Ecto neural progenitor cell (in vitro differentiated cells): ENCODE data around the gene TOMM34.

Source experiments
- DNase-seq: peaks from one replicate; pipeline ENCODE4 v3.0.0-alpha.2; 2018; ENCODE audit warnings: low spot score

The TOMM34 gene, protein sequence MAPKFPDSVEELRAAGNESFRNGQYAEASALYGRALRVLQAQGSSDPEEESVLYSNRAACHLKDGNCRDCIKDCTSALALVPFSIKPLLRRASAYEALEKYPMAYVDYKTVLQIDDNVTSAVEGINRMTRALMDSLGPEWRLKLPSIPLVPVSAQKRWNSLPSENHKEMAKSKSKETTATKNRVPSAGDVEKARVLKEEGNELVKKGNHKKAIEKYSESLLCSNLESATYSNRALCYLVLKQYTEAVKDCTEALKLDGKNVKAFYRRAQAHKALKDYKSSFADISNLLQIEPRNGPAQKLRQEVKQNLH

DNA sequence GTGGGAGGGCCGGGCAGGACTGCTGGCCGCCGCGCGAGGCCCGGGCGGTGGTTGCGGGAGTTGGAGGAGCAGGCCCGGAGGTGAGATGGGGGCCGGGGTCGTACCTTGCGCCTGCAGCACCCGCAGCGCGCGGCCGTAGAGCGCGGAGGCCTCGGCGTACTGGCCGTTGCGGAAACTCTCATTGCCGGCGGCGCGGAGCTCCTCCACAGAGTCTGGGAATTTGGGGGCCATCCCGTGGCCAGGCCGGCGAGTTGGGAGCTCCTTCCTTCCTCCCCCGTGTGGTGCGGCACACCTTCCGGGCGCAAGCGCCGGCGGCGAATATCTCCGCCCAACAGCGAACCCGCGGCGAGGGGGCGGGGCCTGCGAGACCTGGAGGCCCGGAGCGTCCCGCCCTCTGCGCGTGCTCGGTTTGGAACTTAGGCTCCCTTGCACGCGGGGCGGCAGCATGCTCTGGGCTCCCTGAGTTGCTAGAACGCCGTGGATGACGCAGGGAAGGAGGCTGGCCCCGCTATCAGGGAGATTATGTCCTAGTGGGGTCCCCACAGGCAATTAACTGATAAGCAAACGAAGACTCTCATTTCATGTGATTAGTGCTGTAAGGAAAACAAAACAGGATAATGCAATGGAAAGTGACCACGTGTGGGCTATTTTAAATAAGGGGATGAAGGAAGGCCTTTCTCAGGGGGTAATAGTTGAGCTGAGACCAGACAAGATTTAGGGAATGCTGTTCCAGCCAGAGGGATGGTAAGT lies at the start of gene TOMM34:
TSS of gene TOMM34 (minus strand) at position 295 of the 750 bp plus-strand sequence. CDS start at position 231, 64 bp downstream.
- peak; percentile 93 for DNase-seq

DNA sequence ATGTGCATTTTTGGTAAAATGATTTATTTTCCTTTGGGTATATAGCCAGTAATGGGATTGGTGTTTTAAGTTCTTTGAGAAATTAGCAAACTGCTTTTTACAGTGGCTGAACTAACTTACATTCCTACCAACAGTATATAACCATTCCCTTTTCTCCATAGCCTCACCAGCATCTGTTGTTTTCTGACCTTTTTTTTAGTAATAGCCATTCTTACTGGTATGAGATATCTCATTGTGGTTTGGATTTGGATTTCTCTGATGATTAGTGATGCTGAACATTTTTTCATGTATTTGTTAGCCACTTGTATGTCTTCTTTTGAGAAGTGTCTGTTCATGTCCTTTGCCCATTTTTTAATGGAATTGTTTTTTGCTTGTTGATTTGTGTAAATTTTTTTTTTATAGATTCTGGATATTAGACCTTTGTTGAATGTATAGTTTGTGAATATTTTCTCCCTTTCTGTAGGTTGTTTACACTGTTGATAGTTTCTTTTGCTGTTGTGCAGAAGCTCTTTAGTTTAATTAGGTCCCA lies 48.4 kb upstream of the TOMM34 start:
- DNase-seq, result no peak

DNA sequence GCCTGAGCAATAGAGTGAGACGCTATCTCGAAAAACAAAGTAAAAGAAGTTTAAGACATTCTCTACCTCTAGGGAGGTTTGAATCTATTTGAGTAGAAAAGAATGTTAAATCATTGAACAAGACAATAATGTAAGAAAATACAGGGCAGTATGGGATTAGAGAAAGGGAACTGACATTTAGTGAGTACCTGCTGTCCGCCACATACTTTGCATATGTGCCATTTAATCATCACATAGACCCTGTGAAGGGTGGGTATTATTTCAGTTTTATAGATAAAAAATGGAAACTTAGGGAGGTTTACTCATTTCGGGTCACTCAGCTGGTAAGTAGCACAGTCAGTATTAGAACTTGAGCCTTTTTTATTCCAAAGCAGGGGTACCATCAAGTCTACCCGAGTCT lies 37.5 kb upstream of the TOMM34 start:
- DNase-seq, result no peak

DNA sequence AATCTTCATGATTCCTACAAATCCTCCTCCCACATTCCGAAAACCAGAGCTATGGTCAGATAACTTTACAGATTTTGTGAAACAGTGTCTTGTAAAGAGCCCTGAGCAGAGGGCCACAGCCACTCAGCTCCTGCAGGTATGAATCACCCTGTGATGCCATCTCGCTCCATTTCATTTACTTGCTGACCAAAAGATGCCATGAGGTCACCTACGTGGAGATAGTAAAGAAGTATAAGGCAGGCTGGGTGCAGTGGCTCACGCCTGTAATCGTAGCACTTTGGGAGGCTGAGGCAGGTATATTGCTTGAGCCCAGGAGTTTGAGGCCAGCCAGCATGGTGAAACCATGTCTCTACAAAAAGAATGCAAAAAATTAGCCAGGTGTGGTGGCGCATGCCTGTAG lies 37.0 kb upstream of the TOMM34 start:
- no peak for DNase-seq

DNA sequence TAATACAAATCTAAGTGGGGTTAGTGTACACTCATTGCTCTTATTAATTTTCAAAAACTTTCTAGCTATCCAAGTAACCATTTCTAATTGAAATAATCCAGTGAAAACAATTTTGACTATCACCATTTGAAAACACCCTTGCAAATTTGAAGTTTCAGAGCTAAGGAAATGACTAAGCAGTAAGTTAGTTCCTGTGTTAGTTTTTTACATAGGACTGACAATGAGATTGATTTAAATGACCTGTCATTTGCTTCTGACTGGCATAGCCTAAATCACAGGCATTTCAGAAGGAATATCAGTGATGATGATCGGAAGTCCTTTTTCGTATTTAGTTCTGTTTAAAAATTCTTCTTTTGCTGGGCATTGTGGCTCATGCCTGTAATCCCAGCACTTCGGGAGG lies 33.1 kb upstream of the TOMM34 start:
- no peak for DNase-seq

DNA sequence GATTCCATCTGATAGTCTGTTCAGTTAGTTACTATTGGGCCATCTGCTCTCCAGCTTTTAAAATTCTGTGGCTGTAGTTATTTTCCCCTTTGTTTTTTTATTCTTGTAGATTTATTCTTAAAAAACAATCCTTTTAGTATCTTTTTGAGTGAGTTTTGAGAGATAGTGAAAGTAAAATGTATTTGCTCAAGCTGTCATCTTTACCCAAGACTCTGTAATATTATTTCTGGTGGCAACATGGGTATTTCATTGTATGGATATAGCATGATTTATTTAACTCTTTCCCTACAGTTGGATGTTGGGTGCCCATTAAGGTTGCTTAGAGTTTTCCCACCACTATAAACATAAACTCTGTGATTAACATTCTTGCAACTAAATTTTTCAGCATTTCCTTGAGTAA lies 30.8 kb upstream of the TOMM34 start:
- DNase-seq, result no peak

DNA sequence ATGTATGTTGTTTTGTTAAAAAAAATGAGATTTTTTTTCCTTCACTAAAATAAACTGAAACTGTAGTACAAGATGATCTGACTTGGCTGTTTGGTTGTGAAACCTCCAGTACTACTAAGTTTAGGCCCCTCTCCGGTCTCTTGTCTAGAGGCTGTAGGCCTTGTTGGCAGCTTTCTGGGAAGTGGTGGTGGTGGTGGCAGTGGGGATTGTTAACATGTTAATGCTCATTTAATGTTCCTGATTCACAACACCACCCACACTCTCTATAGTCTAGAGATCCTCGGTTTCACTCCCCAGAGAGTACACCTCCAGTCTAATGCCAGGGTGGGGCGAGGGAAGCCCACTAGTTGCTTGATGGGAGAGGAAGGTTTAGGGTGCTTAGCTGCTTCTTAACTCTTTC lies 30.2 kb upstream of the TOMM34 start:
- no peak for DNase-seq

DNA sequence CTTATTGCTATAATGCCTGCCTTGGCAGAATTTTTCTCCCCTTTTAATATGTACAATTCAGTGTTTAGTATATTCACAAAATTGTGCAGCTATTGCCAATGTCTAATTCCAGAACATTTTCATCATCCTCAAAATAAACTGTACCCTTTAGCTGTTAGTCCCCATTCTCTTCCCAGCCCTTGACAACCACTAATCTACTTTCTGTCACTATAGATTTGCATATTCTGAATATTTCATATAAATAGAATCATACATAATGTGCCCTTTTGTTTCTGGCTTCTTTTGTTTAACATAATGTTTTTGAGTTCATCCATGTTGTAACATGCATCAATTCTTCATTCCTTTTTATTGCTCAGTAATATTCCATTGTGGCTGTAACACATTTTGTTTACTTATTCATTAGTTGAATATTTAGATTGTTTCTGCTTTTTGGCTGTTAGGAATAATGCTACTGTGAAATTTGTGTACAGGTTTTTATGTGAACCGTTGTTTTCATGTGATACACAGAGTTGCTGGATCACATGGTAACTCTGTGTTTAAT lies 28.5 kb upstream of the TOMM34 start:
- no peak for DNase-seq

DNA sequence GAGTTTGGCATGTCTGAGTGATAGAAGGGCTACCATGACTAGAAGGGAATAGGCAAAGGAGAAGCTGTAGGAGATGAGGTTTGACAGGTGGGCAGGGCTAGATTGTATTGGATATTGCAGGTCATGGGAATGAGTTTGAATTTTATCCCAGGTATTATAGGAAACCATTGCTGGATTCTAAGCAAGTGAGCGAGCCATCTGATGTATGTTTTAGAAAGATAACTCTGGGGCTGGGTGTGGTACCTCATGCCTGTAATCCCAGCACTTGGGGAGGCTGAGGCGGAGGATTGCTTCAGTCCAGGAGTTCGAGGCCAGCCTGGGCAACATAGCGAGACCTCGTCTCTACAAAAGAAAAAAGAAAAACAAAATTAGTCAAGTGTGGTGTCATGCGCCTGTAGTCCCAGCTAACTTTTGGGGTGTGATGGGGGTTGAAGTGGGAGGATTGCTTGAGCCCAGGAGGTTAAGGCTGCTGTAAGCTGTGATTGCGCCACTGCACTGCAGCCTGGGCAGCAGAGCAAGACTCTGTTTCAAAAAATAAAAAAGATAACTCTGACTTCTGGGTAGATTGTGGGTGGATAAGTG lies 23.0 kb upstream of the TOMM34 start:
- no peak for DNase-seq

DNA sequence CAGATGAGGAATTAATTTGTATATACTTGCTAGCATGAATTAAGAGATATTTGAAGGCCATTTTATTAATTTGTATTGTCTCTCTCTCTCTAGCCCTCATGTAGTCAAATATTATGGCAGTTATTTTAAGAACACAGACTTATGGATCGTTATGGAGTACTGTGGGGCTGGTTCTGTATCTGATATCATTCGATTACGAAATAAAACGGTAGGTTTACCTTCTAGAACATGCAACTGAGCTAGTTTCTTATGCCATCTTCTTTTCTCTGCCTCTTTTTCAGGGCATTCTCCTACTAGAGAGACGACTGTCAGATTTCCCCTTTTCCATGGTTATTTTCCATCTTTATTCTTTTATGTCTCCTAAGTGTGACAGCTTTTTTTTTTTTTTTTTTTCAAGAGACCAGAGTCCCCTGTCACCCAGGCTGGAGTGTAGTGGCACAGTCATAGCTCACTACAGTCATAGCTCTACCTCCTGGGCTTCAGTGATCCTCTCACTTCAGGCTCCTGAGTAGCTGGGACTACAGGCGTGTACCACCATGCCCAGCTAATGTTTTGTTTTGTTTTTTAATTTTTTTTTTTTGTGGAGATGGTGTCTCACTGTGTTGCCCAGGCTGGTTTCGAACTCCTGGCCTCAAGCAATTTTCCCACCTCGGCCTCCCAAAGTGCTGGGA lies 21.7 kb upstream of the TOMM34 start:
- no peak for DNase-seq

DNA sequence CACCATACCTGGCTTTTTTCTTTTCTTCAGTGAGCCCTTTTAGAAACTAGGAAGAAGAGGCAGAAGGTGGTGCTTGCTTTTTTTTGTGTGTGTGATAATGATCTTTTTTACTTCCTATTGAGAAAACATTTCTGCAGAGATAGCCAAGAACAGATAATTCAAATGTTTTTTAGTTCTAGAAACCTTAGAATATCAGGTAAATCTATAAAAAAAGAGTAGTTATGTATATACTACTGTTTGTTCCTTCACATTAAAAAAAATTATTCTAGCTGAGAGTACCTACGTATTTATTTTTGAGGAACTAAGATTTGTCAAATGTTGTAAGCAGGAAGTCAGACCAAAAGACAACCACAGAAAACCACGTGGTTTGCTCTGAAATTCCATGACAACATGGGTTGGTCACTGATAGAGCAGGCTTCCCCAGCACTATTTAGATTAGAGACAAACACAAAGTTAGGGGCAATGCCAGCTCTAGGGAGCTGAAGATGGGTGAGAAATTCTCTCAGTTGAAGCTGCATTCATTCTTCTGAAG lies 19.0 kb upstream of the TOMM34 start:
- no peak for DNase-seq

DNA sequence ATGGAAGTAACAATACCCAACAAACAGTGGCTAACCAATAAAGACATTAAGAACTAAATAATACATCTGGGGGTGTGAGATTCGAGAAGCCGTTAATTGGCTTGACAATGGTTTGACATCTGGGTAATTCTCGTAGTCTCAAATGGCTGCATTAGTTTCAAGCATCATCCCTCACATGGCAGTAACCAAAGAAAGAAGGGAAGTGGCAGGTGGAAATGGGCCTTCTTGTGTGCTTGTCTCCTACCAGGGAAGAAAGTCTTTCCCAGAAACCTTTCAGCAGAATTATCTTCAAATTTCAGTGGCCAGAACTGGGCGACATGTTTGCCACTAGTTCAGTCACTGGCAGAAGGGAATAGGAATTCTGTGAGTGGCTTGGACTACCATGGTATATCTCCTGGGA lies 16.5 kb upstream of the TOMM34 start:
- no peak for DNase-seq

DNA sequence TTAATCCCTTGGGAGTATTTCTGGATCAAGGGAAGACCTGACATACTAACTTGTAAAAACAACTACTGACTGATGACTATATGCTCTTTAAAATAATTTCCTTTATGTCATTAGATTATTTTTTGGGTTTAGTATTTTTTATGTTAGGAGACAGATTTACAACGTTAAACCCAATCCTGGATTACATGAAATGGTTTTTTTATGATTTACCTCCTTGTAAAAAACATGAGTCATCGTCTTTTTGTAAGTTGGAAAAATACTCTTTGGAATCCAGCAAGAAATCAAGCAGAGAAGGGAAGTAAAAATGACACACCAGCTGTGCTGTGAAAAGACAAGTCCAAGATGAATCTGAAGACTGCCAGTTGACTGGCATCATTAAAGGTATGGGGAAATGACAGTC lies 12.9 kb upstream of the TOMM34 start:
- no peak for DNase-seq

DNA sequence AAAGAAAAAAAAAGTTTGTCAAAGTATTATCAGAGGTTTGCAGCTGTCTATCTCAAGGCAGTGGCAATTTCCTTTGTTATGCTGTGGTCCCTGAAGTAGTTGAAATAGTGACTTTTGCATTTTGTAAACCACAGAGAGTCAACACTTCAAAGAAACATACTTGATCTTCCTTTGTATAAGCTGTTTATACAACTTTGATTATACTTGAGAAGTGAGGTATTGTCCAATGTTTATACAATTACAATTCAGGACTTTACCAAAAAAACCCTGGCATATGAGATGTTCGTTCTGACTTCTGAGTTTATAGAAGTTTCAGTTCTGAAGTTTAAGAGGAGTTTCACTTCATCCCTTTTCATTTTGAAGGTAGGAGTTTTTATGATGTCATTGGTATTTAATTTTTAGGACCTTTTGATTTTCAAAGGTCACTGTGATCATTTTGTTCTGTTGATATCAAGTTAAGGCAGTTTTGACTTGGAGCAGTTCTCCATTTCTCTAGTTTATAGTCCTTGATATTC lies 10.1 kb upstream of the TOMM34 start:
- DNase-seq, result no peak

DNA sequence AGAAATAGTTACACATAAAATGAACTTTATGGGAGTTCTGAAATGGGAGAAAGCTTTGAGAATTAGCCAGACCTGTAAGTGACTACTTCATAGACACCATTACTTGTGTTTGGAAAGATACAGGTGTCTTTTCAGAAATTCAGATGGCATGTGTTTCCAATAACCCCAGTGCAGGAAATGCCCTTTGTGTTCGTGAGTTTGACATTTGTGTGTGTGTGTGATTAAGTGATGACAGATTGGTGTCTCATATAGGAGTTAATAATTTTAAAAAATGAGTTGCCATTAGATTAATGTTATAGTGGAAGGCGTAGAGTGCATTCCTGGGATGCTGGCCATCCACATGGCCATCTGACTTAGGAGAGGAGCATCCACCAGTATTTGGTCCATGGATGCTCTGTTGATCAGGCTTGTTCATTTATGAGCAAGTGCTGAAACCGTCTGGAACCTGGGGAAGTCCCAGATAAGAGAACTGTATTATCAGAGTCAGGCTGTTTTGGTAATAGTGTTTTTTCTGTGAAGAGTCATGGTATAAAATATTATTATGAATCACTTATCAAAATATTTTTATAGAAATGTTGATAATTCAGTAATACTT lies 9.2 kb upstream of the TOMM34 start:
- no peak for DNase-seq

DNA sequence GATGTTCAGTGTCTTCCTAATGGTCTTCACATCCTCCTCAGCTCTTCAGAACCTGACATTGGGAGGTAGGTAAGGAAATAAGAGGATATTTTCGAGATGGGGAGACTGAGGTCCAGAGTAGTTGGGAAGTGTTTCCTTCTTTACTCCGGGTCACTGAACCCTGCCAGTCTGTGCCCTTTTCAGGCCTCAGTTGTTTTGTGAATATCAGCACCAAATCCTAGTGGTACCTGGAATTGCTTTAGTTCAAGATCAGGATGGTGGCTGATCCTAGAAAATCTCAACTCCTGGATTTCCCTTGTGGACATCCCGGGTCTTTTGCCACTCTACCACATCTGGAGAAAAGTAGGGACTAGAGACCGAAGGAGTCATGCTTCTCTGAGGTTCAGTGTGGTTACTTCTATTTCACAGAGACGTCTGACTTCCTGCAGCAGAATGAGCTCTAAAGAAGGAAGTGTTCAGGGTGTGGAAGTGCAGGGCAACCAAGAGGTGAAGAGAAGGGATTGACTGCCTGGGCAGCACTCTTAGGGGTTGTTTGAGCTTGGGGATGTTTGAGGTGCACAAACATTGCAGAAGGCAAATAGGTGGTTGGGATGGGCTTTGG lies 7.1 kb upstream of the TOMM34 start:
- no peak for DNase-seq

DNA sequence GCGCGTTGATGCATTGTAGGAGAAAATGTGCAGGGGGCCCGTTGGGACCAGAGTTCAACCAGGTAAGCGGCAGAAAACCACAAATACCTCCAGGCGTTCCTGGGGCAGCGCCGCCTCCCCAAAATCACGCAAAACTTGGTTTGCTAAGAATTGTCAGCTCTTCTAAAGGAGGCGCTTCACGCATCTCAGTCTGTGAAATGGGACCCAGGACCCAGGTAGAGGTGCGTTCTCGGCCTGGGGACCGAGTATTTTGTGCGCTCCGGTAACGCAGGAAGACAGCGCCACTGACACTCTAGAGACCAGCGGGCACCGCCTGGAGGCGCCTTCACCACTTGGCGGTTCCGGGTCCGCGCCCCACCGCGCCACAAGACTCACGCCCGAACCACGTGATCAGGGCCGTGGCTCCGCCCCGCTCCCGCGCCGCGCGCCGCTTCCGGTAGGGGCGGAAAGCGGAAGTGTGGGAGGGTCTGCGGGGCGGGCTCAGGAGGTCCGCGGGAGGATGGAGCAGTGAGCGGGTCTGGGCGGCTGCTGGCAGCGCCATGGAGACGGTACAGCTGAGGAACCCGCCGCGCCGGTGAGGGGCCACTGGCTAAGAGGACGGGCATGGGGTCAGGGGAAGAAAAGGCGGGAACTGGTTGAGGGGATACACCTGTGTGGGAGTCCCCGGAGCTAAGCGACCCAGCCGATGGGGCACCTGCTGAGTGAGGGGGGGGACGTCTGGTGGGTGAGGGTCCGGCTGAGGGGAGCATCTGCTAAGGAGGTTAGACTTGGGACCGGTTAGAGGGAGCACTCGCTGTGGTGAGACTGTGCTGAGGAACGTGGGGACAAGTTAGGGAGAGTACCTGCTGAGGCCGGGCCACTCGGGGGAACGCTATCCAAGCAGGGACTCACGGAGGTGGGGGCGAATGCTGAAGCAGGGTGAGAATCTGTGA lies 6.1 kb upstream of the TOMM34 start, which contains the start of gene STK4:
TSS of gene STK4 (plus strand) at position 483 of the 932 bp plus-strand sequence. CDS start at position 540, 57 bp downstream.
- peak; percentile 96 for DNase-seq

DNA sequence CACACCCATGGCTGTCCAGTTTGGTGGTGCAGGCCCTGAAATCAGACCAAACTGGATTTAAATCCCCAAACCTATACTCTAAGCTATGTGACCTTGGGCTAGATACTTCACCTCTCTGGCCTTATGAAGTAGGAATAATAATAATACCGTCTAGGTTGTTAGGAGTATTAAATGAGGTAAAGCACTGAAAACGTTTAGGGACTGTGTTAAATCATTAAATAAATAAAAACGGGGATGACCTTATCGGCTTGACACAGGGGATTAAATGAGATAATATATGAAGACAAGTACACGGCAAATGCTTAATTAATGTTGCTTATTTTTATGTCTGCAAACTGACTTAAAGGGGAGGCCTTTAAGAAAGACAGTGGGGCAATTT lies 5.4 kb upstream of the TOMM34 start:
- no peak for DNase-seq

DNA sequence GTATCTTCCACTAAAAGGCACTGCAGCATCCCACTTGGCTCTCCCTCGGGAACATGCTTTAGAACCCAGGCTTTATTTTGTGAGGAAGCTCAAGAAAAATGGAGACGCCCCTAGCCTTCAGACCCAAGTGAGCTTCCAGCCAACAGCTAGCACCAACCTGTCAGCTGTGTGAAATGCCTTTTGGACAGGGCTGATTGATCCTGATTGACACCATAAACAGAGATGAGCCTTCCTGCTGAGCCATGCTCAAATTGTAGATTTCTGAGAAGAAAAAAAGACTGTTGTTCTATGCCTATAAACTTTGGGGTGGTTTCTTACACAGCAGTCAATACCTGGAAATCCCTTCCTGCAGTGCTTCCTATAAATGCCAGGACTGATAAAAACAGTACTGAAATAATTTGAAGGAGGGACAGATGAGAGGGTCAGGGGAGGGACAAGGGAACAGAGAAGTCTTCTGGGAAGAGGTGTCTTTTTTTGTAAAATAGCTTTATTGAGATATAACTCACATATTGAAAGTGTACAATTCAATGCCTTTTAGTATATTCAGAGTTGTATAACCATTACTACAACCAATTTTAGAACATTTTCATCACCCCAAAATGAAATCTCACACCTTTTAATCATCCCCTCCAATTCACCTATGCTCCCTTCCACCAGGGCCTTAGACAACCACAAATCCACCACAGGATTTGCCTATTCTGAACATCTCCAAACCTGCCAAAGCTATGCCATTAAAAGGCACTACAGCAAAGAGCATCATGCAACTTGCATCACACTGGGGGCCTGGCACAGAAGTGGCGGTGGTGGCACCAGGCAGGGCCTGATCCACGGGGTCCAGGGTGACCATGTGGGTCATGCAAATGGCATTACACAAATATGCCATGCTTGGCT lies 3.4 kb upstream of the TOMM34 start:
- no peak for DNase-seq
